ENCODE data around the gene PLEKHG3.

Gene PLEKHG3

DNA sequence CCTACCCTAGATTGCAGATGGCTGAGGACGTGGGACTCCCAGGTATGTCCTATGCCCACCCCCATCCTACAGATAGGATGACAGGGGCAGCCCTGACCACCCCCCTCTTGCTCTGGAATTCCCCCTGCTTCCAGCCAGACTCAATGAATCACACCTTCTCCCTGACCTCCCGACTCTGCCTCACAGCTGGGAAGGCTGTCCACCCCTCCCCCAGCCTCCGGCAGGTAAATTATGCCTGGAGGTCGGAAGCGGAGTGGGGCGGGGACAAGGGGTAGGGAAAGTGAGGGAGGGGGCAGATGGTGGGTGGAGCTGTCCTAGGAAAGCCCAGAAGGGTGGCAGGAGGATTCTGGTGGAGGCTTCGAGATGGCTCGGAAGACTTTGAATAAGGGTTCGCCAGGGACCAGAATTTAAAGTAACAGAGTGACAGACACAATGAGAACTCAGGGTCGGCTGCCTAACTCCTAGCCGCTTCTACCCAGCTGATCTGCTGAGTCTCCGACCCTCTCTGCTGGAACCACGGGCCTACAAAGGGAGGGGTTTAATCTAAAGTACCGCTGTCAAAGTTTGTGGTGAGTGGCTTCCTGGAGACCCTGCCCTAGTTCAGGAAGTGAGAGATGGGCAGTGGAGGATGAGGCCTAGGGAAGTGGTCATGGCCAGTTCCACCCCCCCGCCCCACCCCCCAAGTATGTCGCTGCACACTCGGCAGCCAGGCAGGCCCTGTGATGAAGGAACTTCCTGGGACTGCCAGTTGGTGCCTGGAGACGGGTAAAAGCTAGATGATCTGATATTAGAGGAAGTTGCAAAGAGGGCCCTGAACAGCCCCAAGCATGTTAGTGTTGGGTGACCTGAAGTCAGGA is 4.2 kb downstream of the PLEKHG3 start:
- no peak for DNase-seq

DNA sequence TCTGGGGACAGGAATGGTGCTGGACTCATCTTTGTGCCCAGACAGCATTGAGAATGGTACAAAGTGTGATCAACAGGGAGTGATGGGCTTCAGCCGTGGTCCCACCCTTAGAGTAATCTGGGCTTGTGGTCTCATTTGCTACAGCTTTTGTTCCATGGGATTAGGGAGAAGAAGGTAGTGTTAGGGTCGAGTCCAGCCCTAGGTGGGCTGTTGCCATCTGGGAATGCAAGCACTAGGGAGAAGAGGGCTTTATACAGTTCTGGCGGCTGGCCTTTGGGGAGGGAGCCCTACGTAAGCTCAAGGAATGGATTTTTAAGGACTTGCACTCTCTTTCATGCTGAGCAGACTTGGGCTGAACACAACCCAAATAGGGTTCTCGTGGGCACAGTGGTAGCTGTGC is 4.9 kb downstream of the PLEKHG3 start:
- DNase-seq, result no peak

DNA sequence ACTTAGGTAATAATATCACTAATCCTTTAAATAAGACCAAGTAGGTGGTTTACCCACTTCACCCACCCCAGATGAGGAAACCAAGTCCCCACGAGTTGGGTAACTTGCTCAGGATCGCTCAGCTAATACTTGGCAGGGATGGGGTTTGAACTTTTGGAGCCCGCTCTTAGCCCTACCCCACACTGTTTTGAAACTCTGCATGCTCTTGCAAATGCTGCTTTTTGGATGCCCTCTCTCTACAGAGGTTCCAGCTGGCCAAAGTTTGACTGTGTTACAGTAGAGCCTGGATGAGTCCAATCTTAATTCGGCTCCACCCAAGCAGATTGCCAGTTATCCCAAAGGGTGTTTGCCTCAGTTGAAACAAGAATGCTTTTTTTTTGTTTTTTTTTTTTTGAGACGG is 6.8 kb downstream of the PLEKHG3 start:
- no peak for DNase-seq

DNA sequence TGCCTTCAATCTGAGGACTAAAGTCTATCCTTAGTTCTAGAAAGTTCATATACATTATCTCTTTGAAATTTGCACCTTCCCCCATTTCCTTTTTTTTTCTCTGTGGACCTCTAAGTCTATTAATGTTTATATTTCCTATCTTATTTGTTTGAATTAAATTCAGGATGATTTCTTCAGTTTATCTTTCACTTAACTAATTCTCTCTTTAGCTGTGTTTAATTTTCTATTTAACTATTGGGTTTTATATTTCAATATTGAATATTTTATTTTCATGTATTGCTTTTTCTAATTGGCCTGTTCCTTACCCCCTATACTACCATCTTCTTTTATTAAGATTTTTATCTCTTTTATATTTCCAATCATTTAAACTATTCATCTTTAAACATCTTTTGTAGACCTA is 9.5 kb downstream of the PLEKHG3 start:
- no peak for DNase-seq

DNA sequence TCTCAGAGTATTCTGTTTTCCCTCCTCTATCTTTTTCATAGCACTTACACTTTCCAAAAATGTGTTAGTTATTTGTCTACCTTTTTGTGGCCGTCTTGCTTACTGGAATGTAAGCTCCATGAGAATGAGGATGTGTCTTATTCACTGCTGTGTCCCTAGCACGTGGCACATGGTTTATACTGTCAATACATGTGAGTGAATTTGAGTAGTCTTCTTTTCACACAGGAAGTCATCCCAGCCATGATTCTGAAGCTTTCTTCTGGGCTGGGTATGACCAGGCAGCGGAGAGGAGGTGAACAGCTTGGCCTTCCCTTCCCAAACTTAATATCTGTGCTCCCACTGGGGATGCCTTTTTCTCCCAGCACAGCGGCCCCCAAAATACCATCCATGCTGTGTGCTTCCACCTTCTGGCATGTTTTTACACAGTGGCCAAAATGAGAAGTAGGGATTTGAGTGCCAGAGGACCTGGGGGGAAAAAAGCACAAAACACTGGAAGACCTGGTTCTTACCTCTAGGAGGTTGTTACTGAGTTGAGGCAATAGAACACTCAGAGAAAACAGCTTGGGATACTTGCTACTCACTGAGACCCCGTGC is 10.3 kb downstream of the PLEKHG3 start:
- no peak for DNase-seq

DNA sequence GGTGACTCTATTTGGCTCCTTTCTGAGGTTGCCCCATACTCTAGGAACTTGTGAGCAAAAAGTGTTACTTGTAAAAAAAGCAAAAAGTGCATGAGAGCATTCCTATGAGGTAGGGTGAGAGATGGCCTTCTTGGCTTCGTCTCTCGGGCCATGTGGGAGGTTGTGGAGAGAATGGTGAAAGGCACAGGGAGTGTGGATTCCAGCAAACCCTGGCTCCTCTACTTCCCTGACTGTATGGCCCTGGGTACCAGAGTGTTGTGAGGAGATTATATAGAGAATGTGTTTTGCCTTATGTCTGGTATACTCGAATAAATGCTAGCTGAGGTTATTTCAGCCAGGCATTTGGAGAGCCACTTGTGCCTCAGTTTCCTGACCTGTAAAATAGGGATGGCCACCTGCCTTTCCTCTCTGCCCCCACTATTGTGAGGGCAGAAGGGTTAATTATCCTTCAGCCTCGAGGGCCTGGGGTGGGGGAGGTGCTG is 11.0 kb downstream of the PLEKHG3 start:
- no peak for DNase-seq

DNA sequence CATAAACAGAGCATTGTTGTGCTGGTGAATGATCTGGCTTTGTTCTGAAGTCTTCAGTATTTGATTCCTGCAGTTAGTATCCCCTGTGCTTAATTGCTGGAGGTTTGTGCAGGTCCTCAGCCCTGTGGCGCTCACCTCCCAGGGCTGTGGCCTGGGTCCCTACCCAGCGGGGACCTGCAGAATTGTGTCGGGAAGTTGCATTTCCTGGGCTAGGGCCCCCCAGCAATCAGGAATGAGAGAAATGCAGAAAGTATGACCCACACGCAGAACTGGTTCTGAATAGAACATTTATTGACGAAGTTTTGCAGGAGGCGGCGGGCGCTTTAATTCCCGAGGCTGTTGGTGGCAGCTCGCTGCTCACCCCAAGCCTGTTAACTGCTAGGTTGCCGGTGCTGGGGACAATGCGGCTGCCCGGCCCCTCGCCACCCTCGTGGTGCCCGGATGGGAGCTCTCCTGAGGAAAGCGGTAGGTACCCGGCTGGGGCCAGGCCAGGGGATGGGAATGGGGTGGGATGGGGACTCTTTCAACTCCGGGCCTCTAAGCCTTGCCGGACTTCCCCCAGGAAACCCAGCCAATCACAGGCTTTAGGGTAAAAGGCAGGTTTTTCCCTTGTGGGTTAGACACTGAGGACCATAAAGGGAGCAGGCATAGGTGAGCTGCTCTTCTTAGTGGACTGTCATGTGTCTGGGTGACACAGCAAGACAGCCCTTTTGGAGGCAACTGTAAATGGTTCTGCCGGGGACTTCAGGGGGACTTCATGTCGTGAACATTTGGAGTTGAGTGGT is 11.6 kb downstream of the PLEKHG3 start:
- DNase-seq, result no peak

DNA sequence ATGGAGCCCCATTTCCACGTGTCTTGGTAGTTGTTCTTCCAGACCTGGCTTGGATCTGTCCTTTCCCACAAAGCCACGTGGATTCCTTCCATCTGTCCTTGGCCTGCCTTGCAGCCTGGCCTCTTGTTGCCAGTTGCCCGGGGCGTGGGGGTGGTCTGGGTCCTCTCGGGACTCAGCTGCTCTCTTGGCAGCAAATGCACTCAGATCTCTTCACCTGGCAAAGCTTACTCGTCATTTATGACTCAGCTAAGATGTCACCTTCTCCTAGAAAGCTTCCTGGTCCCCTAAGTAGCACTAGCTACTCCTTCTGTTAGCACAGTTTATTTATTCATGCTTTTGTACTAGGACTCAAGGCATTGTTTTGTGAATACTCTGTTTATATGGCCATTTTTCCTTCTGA is 13.6 kb downstream of the PLEKHG3 start:
- DNase-seq, result no peak

DNA sequence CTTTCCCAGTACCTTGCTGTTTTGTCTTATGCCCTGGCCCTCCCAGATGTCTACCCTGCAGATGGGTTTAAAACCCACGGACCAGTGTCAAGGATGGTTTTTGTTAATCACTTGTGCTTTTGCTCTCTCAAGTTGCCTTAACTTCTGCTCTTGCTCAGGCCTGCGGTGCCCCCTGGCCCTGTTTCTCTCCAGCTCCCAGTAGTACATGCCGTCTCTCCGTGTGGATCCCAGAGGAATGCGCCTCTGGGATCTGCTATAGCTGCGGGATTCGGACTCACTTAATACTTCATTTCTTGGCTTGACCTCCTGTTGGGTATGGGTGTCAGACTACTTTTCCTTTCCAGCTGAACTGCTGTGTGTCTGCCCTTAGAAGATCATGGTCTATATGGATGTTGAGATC is 14.5 kb downstream of the PLEKHG3 start:
- DNase-seq, result no peak

DNA sequence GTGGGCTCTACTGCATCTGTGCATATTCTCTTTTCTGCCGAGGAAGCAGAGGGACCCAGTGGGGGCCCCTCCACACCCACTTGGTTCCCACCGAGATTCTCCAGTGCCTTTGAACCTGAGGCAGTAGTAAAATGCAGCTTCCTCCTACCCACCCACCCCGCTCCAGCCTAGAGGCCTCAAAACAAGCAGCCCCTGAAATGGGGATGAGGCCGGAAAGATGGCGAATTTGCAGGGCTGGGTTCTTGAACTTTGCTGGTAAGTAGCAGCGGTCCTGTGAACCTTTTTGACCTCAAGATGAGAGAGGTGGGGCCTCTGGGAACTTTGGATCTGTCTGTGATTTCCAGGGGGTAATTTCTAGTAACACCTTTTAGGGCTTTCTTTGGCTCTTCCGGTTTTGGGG is 15.4 kb downstream of the PLEKHG3 start:
- no peak for DNase-seq

DNA sequence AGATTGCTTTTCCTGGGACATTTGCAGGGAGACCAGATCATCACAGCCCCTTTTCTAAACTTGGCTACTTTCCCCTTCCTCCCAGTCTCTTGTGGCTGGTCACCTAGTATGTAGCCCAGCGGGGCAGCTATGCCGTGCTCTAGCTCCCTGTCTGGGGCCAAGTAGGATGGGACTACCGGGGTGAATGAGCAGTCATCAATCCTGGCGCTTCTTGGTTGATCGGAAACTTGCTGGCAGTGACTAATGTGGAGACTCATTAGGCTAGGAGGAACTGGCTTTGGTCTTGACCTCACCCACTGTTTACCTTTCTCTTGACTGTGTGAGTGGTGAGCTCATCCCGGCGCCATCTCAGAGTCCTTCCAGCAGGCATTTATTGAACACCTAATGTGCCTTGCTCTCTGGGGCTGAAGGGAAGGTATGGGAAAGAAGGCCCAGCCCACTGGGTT is 15.9 kb downstream of the PLEKHG3 start:
- peak; percentile 60 for DNase-seq

DNA sequence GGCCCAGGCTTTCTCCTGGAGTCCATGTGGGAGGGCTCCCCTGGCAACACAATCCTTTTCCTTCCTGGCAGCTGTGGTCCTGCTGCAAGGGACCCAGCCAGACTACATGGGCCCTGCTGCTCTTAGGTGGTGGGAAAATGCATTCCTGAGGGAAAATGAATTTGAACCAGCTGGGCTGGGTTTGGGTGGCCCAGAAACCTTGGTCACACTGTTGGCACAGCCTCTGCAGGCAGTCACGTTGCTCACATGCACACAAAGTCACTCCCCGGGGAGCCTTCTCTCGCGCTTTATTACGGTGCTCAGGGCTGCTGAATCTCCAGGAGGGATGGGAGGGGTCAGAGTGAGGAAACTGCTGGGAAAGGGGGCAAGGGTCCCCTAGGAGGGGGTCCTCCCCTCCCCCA is 17.2 kb downstream of the PLEKHG3 start:
- no peak for DNase-seq

DNA sequence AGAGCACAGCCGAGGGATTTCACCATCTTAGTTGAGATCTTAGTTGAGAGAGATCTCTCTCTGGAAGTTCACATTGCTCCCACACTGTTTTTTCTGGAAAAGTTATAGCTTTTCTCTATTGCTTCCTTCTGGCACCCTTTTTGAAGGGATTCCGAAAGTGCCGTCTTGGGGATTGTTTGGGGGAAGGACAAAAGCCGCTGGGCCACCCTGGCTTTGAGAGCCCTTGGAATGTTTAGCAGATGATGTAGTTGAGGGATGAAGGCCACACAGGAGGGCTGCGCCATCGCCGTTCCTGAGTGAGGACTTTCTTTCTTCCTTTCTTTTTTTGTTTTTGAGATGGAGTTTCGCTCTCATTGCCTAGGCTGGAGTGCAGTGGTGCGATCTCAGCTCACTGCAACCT is 17.7 kb downstream of the PLEKHG3 start:
- DNase-seq, result no peak

DNA sequence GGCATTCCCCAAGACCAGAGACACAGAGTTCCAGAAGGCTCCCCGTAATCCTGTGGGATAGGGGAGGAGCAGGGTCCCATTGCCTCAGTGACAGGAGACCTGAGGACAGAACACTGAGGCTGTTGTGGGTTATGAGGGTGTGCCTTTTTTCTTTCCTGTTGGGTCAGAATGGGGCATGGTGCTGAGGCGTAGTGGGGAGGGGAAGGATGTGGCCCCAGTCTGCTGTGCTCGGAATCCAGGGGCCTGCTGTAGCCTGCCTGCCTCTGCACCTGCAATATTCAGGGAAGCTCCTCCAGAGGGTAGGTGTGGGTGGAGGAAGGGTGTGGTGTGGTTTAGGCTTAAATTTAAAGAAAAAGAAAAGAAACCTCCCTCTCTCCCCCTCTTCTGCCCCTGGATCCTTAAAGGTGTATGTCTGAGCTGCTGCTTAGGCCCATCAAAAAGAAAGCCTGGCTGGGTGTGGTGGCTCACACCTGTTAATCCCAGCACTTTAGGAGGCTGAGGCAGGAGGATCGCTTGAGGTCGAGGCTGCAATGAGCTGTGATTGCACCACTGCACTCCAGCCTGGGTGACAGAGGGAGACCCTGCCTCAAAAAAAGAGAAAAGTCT is 18.7 kb downstream of the PLEKHG3 start:
- no peak for DNase-seq

DNA sequence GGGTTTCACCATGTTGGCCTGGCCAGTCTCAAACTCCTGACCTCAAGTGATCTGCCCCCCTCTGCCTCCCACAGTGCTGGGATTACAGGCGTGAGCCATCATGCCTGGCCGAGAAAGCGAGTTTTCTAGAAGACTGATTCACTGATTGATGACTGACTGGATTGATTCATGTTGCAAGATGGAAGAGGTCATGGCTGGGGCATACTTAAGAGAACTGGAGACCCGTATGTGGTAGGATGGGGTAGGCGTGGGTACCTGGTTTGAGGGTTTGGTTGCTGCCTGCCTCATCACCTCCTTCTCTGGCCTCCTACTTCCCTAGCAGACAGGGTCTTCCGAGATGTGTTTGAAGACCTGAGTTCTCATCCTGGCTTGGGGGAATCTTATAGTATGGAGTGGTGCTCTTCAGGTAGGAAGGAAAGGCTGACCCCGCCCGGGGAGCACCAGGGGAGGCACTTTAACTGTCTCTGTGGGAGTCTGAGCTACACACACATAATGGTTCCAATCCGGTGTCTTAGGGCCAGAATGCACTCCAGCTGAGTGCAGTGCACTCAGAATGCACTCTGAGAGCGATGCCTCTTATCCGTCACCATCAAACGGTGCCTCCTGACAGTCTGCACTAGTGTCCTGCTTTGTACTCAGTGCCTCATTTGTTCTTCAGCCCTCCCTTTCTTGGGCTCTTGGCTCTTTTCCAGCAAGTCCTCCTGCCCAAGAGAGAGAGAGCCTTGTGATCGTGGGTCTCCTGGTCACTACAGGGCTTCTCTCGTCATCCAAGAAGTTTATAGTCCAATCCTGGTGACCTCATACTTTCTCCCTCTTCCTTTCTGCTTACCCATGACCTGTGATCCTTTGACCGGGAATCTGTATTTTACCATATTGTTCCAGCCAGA is 19.7 kb downstream of the PLEKHG3 start:
- no peak for DNase-seq

DNA sequence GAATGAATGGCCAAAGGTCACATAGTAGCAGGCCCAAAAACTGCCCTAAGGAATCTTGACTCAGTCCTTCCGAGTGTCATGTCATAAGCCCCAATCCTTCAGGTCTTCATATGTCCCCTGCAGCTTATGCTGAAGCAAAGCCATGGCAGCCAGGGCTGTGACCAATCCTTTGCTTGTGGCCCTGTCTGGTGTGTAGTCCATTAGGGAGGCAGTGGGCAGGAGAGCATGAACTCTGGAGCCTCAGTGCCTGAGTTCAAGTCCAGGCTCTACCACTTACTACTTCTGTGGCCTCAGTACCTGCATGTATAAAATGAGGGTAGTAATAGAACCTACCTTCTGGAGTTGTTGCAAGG is 20.3 kb downstream of the PLEKHG3 start:
- DNase-seq, result no peak

DNA sequence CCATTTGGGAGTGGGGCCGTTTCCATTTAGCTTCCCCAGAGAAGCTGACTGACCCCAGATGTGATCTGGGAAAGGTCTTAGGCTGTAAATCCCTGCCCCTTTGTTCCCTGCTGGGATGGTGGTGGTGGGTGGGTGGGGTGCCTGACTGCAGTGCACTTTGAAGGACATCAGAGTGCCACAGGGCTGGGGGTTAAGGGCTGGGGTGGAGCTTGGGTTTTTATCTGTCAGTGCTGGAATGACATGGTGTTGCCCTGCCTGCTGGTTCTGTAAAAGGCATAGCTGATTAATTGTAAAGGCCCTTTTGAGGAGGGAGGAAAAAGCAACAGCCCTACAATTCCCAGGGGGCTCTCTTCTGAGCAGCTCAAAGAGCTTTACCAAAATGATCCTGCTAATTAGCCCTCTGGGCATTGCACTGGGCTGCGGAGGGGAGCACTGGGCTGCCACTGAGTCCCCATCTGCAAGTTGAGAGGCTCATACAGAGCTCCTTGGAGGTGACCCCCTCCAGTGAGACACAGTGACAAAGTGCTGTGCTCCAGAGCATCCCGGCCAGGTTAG is 21.1 kb downstream of the PLEKHG3 start:
- DNase-seq, result no peak

DNA sequence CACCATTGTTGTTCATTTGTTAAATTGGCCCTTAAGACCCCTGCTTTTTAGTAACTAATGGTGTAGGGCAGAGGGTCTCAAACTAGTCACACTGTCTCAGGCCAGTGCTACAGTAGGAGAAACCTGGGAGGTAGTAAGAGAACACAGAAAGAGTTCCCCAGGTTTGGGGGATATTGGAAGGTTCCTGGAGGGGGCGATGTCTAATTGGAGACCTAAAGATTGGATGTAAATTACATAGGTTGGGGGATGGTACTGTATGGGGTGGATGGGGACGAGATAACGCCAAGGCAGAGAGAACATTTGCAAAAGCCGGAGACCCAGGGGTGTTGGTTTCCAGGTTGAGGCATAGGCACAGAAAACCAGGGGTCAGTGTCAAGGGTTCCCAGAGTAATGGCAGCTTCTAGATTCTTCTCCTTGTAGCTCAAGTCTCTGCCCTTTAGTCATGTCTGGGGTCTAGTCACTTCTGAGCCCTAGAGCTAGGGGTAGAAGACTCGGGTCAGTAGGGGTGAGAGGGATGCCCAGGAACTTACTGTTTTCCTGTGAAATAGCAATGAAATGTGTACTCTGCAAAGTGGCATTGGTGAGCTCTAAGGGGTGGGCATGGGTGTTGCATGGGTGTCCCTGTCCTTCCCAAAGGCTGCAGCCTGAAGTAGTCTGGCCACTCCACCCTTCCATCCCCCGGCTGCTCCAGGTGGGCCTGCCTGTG is 21.8 kb downstream of the PLEKHG3 start:
- DNase-seq, result no peak

DNA sequence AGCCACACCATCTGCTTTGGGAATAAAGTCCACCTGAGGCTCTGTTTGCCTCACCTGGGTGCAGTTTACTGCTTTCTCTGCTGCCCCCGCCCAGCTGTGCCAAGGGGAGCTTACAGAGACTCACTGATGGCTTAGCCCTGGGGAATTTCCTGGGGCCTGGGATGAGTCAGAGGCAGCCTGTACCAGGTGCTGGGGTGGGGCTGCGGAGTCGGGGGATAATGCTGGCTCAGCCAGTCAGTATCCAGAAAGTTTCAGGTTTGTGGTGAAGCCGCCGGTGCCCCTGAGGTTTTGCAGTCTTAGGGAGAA is 22.3 kb downstream of the PLEKHG3 start:
- DNase-seq, result peak; percentile 10

DNA sequence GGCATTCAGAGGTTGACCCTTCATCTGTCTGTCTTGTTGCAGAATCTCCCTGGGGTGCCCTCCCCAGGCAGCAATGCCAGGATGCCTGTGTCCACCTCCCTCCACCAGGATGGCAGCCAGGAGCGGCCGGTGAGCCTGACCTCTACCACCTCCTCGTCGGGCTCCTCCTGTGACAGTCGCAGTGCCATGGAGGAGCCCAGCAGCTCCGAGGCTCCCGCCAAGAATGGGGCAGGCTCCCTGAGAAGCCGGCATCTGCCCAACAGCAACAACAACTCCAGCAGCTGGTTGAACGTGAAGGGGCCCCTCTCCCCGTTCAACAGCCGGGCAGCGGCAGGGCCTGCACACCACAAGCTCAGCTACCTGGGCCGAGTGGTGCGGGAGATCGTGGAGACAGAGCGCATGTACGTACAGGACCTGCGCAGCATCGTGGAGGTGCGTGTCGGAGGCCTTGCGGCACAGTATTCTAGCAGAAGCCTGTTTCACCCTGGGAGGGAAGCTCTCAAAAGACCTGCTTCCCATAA is 23.4 kb downstream of the PLEKHG3 start:
- DNase-seq, result no peak

DNA sequence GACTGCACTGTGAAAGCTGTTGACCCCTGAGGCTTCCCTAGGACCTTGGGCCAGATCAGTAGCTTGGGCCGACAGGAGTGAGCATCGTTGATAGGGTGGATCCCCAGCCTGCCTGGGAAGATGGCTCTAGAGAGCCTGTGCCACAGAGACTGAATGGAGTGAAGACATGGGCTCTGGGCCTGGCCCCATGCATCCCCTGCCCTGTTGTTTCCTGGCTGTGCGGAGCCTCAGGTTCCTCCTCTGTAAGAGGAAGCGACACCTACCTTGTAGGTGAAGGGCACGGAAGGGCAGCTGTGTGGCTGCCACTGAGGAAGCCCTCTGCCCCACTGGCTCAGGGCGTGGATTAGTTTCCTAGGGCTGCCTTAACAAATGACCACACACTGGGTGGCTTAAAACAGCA is 23.9 kb downstream of the PLEKHG3 start:
- DNase-seq, result no peak
